ENCODE results near the gene SH3BP4.

Gene SH3BP4

DNA sequence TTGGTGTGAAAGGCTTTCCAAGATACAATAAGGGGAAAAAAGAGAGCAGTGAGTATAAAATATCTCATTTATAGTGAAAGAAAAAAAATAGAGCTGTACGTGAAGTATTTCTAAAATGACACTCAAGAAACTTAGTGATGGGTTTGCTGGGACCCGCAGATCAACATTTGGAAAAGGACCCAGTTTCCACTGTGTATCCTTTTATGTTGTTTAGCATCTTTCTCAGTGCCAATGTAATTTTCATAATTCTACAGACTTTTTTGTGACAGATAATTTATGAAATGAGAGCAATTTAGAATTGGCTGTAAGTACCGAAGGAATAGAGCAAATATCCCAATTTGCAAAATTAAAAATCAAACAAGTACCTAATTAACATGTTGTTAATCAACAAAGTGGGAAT, 116.9 kb downstream of the SH3BP4 start:
- Histone ChIP-seq H3K4me3 (ENCODE audit: insufficient read depth, low read length, poor library complexity, severe bottlenecking) (no peak overlapping the region), H3K4me2 (ENCODE audit: low read depth, low read length, poor library complexity, severe bottlenecking) (no peak overlapping the region), H4K20me1 (ENCODE audit: low read depth, low read length) (no peaks in the 10 kb centered on the region), H3K79me2 (ENCODE audit: insufficient read depth, low read length) (no peaks in the 10 kb centered on the region), H3K27ac (ENCODE audit: low read depth, low read length) (no peak overlapping the region), H3K9me3 (ENCODE audit: insufficient read depth, low read length) (no peaks in the 10 kb centered on the region), H3K9ac (ENCODE audit: low read length) (no peak overlapping the region), H3K36me3 (ENCODE audit: low read length) (no peaks in the 10 kb centered on the region), H3K9me2 (replicated peaks; ENCODE audit: insufficient read depth, low read length) (no peaks in the 10 kb centered on the region), H3K27me3 (ENCODE audit: low read length) (peaks cover 4% of the 10 kb centered on the region; the same call in 1 of the 2 replicates), H3F3A (ENCODE audit: insufficient read depth) (no peaks in the 10 kb centered on the region), H2AFZ (ENCODE audit: low read depth, low read length, severe bottlenecking) (no peak overlapping the region)
- TF ChIP-seq CTCF (IDR thresholded peaks at IDR 0.05; ENCODE audit: insufficient read depth, low read length, poor library complexity, severe bottlenecking) = no peak
- TF ChIP-seq EZH2phosphoT487 (conservative IDR thresholded peaks at IDR 0.05; ENCODE audit: low read length) = no peak

DNA sequence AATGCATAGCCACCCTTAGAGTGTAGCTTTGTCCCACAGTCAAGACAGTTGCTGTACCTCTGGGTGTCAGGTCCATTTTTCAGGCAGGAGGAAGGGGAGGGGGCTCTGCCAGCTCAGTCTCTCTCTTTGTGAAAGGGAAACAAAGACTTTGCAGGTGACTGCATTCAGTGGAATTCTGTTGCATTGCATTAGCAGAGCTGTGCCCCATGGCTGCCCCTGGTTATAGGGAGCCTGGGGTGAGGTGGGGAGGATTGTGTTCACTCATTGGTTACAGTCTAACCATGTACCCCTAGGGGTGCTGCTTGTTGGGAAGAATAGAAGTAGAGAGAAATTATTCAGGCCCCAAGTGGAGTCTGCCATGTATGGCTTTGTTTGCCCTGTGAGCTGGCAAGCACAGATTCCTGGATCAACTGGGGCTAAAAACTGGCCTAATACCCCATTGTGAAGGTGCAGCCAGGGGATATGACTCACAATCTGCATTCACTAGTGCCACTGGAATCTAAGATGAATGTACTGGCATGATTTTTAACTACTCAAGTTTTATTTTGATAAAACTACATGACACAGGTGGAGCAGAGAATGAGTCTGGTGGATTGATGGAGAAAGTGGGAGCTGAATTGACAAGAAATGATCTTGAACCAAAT, 118.4 kb downstream of the SH3BP4 start:
- Histone ChIP-seq H3K4me2 (ENCODE audit: low read depth, low read length, poor library complexity, severe bottlenecking) (no peak overlapping the region), H3K27ac (ENCODE audit: low read depth, low read length) (no peak overlapping the region), H3K9me2 (replicated peaks; ENCODE audit: insufficient read depth, low read length) (no peaks in the 10 kb centered on the region), H3K79me2 (ENCODE audit: insufficient read depth, low read length) (no peaks in the 10 kb centered on the region), H3F3A (ENCODE audit: insufficient read depth) (no peaks in the 10 kb centered on the region), H2AFZ (ENCODE audit: low read depth, low read length, severe bottlenecking) (no peak overlapping the region), H4K20me1 (ENCODE audit: low read depth, low read length) (no peaks in the 10 kb centered on the region), H3K9ac (ENCODE audit: low read length) (no peak overlapping the region), H3K36me3 (ENCODE audit: low read length) (no peaks in the 10 kb centered on the region), H3K9me3 (ENCODE audit: insufficient read depth, low read length) (no peaks in the 10 kb centered on the region), H3K4me3 (ENCODE audit: insufficient read depth, low read length, poor library complexity, severe bottlenecking) (no peak overlapping the region), H3K27me3 (ENCODE audit: low read length) (peaks cover 4% of the 10 kb centered on the region; the same call in 1 of the 2 replicates)
- TF ChIP-seq EZH2phosphoT487 (conservative IDR thresholded peaks at IDR 0.05; ENCODE audit: low read length) (no peak), CTCF (IDR thresholded peaks at IDR 0.05; ENCODE audit: insufficient read depth, low read length, poor library complexity, severe bottlenecking) (no peak)

GRCh38 chr2:235073868-235074413, 122.1 kb downstream of the SH3BP4 start:
- Histone ChIP-seq H3K4me2 (ENCODE audit: low read depth, low read length, poor library complexity, severe bottlenecking) (no peak overlapping the region), H3F3A (ENCODE audit: insufficient read depth) (no peaks in the 10 kb centered on the region), H2AFZ (ENCODE audit: low read depth, low read length, severe bottlenecking) (no peak overlapping the region), H3K9ac (ENCODE audit: low read length) (no peak overlapping the region), H3K9me3 (ENCODE audit: insufficient read depth, low read length) (no peaks in the 10 kb centered on the region), H3K27me3 (ENCODE audit: low read length) (no peaks in the 10 kb centered on the region), H3K27ac (ENCODE audit: low read depth, low read length) (no peak overlapping the region), H3K9me2 (replicated peaks; ENCODE audit: insufficient read depth, low read length) (no peaks in the 10 kb centered on the region), H3K79me2 (ENCODE audit: insufficient read depth, low read length) (no peaks in the 10 kb centered on the region), H4K20me1 (ENCODE audit: low read depth, low read length) (no peaks in the 10 kb centered on the region), H3K36me3 (ENCODE audit: low read length) (no peaks in the 10 kb centered on the region), H3K4me3 (ENCODE audit: insufficient read depth, low read length, poor library complexity, severe bottlenecking) (no peak overlapping the region)
- TF ChIP-seq CTCF (IDR thresholded peaks at IDR 0.05; ENCODE audit: insufficient read depth, low read length, poor library complexity, severe bottlenecking) (no peak), EZH2phosphoT487 (conservative IDR thresholded peaks at IDR 0.05; ENCODE audit: low read length) (no peak)

Data from SU-DHL-6 (cell line).